CD4-positive, alpha-beta T cell treated with Interleukin-6 for 4 hours (primary cell): ENCODE measurements around the gene ZNF107.
"Not testable (repeated sequence)": the region's sequence is repeated elsewhere in the genome, so short reads cannot be mapped to it uniquely, and the experiment has no call there.

ENCODE experiments used
- DNase-seq: peaks from one replicate; pipeline ENCODE4 v3.0.0-alpha.2; 2020; ENCODE audit warnings: mixed read lengths

ZNF107 gene

GRCh38 chr7:64738403-64738802 lies 72.5 kb downstream of the ZNF107 start:
- DNase-seq = not testable (repeated sequence)

GRCh38 chr7:64738953-64739352 lies 73.0 kb downstream of the ZNF107 start:
- not testable (repeated sequence) for DNase-seq

GRCh38 chr7:64744680-64745079 lies 78.7 kb downstream of the ZNF107 start:
- DNase-seq = no peak

- no peak for DNase-seq
Measured at GRCh38 chr7:64747802-64748201, 81.9 kb downstream of the ZNF107 start.

- DNase-seq = no peak
Measured at GRCh38 chr7:64753032-64753431, 87.1 kb downstream of the ZNF107 start.

GRCh38 chr7:64755865-64756264 lies 89.9 kb downstream of the ZNF107 start:
- no peak for DNase-seq

GRCh38 chr7:64758151-64758550 lies 92.2 kb downstream of the ZNF107 start:
- no peak for DNase-seq
